Measurements from ENCODE around the gene APCDD1L. TPM values are rescaled to one million over a fixed set of nuclear protein-coding genes. Genes with fewer than 3 reads are reported as not detected.

Gene APCDD1L
- total RNA-seq, 2 experiments from 2014 or later: not detected

- DNase-seq: no peak
- Mint-ChIP-seq H3K27ac (no peak overlapping the region), H3K9me3 (no peaks in the 10 kb centered on the region), H3K4me1 (ENCODE audit: low read depth) (no peaks in the 10 kb centered on the region), H3K36me3 (ENCODE audit: low read depth) (peaks cover 59% of the 10 kb centered on the region), H3K4me3 (no peak overlapping the region), H3K27me3 (no peaks in the 10 kb centered on the region)
- Histone ChIP-seq H3K27ac (ENCODE audit: low read depth in 1 of 2, low read length in 2 of 2) (no peak overlapping the region), H3K4me1 (ENCODE audit: insufficient read depth, low read length) (no peaks in the 10 kb centered on the region), H3K27me3 (ENCODE audit: control insufficient read depth in 1 of 2, insufficient read depth in 2 of 2, low read length in 2 of 2) (no peaks in the 10 kb centered on the region), H3K4me3 (ENCODE audit: low read length) (no peak overlapping the region), H3K36me3 (ENCODE audit: insufficient read depth, low read length) (peaks cover 12% of the 10 kb centered on the region), H3K9me3 (ENCODE audit: control insufficient read depth in 1 of 2, insufficient read depth in 1 of 2, low read length in 2 of 2) (no peaks in the 10 kb centered on the region)
- intact Hi-C loops (cut with DNase I, micrococcal nuclease): no loop called here
- TF ChIP-seq, protein P1, sequence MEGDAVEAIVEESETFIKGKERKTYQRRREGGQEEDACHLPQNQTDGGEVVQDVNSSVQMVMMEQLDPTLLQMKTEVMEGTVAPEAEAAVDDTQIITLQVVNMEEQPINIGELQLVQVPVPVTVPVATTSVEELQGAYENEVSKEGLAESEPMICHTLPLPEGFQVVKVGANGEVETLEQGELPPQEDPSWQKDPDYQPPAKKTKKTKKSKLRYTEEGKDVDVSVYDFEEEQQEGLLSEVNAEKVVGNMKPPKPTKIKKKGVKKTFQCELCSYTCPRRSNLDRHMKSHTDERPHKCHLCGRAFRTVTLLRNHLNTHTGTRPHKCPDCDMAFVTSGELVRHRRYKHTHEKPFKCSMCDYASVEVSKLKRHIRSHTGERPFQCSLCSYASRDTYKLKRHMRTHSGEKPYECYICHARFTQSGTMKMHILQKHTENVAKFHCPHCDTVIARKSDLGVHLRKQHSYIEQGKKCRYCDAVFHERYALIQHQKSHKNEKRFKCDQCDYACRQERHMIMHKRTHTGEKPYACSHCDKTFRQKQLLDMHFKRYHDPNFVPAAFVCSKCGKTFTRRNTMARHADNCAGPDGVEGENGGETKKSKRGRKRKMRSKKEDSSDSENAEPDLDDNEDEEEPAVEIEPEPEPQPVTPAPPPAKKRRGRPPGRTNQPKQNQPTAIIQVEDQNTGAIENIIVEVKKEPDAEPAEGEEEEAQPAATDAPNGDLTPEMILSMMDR (IDR thresholded peaks at IDR 0.05): no peak
- CTCF ChIA-PET: no interaction called here
- POLR2A ChIA-PET: no interaction called here
- ATAC-seq (ENCODE audit: poor library complexity): no peak
Measured at GRCh38 chr20:58452667-58453255, 62.4 kb downstream of the APCDD1L start.

DNA sequence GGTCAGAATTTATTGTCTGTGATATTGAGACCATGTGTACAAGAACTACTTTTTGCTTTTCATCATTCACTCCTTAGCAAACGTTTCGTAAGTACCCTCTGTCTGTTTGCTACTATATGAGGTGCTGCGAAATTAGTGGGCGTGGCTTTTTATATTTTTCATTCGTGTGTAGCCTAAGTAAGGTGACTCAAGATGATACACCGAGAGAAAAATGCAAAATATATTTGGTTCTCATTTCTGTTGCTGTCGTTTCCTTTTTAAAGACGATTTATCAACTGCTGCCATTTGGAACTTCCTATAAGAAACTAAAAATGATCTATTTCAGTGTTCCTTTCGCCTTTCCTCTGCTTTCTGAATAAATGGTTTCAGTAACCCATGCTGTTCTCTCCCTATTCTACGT lies 64.9 kb downstream of the APCDD1L start:
- Histone ChIP-seq H3K27me3 (ENCODE audit: control insufficient read depth in 1 of 2, insufficient read depth in 2 of 2, low read length in 2 of 2) (no peaks in the 10 kb centered on the region), H3K27ac (ENCODE audit: low read depth in 1 of 2, low read length in 2 of 2) (no peak overlapping the region), H3K36me3 (ENCODE audit: insufficient read depth, low read length) (peaks cover 20% of the 10 kb centered on the region), H3K4me1 (ENCODE audit: insufficient read depth, low read length) (no peaks in the 10 kb centered on the region), H3K4me3 (ENCODE audit: low read length) (no peak overlapping the region), H3K9me3 (ENCODE audit: control insufficient read depth in 1 of 2, insufficient read depth in 1 of 2, low read length in 2 of 2) (no peaks in the 10 kb centered on the region)
- no peak for ATAC-seq (ENCODE audit: poor library complexity)
- Mint-ChIP-seq H3K4me3 (no peak overlapping the region), H3K4me1 (ENCODE audit: low read depth) (no peaks in the 10 kb centered on the region), H3K36me3 (ENCODE audit: low read depth) (peaks cover 72% of the 10 kb centered on the region), H3K27me3 (no peaks in the 10 kb centered on the region), H3K9me3 (no peaks in the 10 kb centered on the region), H3K27ac (no peak overlapping the region)
- ChIA-PET CTCF (no interaction called here), POLR2A (no interaction called here)
- DNase-seq: no peak
- intact Hi-C loops (cut with DNase I, micrococcal nuclease): no loop called here
- TF ChIP-seq, protein P1 (IDR thresholded peaks at IDR 0.05): no peak

DNA sequence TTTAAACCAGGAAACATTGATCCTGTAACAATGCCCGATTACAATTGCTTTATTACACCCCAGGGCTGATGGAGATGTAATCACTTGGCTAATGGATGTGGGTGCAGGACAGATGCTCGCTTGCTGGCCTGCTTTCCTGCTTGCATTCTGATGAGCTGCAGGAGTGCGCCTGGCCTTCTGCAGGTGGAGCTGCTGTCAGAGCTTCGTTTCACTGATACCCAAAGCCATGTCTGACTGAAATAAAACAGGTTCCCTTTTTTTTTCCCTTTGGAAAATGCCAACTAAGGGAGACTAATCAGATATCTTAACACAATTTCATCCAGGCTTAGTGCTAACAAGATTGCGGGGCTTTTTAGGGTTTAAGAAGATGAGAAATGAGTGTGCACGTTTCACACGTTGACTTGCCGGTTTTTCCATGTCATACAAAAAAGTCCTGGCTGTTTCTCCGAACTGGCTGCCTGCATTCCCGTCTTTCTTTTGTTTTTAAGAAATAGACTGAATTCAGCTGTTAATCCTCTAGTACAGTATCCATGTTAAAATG lies 65.4 kb downstream of the APCDD1L start:
- Mint-ChIP-seq H3K27me3 (no peaks in the 10 kb centered on the region), H3K36me3 (ENCODE audit: low read depth) (peaks cover 73% of the 10 kb centered on the region), H3K9me3 (no peaks in the 10 kb centered on the region), H3K27ac (no peak overlapping the region), H3K4me3 (no peak overlapping the region), H3K4me1 (ENCODE audit: low read depth) (no peaks in the 10 kb centered on the region)
- H3K4me3 ChIP-seq (ENCODE audit: low read length): no peak overlapping the region
- no peaks in the 10 kb centered on the region for H3K9me3 ChIP-seq (ENCODE audit: control insufficient read depth in 1 of 2, insufficient read depth in 1 of 2, low read length in 2 of 2)
- no peak for DNase-seq
- ChIA-PET CTCF (no interaction called here), POLR2A (no interaction called here)
- intact Hi-C loops (cut with DNase I, micrococcal nuclease): loop anchor here in 1 of 2 experiments (10.0 kb wide), 1 partner anchor 55 kb away; no protein-coding TSS in a partner anchor
- TF ChIP-seq, protein P1 (IDR thresholded peaks at IDR 0.05): no peak
- peaks cover 25% of the 10 kb centered on the region for H3K36me3 ChIP-seq (ENCODE audit: insufficient read depth, low read length)
- no peaks in the 10 kb centered on the region for H3K27me3 ChIP-seq (ENCODE audit: control insufficient read depth in 1 of 2, insufficient read depth in 2 of 2, low read length in 2 of 2)
- H3K4me1 ChIP-seq (ENCODE audit: insufficient read depth, low read length): no peaks in the 10 kb centered on the region
- ATAC-seq (ENCODE audit: poor library complexity): no peak
- H3K27ac ChIP-seq (ENCODE audit: low read depth in 1 of 2, low read length in 2 of 2): no peak overlapping the region

Data from CD4-positive, alpha-beta T cell (primary cell).